GM19468 (cell line): ENCODE results near the gene GALNT9.

Experiments
- ATAC-seq: cut with Tn5 transposase; IDR thresholded peaks from one replicate; pipeline ENCODE4 v1.9.1; 2021; ENCODE audit warnings: mild to moderate bottlenecking, moderate library complexity, moderate number of reproducible peaks; ENCODE audit not compliant: unreplicated experiment; ENCODE audit errors: extremely low read depth

Gene GALNT9

DNA sequence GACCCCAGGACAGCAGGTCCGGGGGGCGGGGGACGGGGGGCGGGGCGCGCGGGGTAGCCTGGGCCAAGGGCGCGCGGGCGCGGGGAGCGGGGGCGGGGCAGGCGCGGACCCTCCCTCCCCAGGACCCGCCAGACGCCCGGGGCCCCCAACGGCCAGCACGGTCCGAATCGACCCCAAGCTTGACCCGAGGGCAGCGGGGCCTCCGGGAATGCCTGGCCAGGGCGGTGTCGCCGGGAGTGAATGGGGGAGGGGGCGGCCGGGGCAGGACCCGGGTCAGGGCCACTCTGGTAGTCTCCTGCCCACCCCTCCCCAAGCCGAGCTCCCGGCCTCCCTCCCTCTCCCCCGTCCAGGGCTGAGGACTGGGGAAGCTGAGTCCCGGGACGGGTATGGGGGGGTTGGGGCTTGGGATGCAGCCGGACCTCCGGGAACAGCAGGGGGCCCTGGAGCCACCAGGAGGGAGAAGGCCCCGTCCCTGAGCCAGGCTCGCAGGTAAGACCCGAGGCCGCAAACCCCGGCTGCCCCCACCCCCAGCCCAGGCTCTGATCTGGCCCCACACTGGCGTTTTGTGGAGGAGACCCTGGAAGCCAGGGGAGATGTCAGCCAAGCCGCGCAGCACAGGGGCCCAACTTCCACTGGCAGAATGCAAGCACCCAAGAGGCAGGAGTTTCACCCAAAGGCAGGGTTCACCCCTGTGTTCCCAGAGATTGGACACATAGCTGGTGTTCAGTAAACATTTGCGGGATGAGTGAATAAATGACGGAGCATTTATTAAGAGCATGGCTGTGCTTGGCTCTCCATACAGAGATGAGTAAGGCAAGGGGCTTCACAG lies 545 bp upstream of the GALNT9 start:
- no peak for ATAC-seq

DNA sequence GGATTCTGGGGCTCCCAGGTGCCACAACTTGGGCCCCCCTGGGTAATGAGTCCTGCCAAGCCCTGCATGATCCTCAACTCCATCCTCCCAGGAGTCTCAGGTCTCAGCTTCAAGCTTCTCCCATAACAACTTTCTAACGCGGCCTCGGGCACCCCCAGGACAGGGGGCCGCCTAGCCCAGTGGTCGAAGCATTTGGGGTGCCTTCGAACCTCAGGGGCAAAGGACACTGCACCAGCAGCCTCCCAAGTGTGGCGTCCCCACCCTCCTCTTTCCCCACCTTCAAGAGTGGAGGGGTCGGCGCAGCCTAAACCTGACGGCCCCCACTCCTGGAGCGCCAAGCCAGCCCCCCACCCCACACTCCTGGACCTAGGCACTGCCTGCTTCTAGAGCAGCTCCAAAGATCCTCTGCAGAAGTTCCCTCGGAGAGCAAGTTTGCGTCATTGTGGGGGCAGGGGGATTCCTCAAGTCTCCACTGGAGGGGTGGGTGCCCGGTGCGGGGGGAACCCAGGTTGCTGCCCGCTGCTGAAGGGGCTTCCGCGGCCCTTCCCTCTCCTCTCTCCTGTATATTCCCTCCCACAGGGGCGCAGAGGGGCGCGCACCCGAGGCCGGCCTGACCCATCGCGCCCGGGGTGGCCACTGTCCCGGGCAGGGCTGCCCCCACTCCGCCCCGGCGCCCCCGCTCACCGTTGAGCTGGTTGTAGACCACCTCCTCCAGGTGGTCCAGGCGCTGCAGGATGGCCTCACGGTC lies 933 bp downstream of the GALNT9 start:
- no peak for ATAC-seq

DNA sequence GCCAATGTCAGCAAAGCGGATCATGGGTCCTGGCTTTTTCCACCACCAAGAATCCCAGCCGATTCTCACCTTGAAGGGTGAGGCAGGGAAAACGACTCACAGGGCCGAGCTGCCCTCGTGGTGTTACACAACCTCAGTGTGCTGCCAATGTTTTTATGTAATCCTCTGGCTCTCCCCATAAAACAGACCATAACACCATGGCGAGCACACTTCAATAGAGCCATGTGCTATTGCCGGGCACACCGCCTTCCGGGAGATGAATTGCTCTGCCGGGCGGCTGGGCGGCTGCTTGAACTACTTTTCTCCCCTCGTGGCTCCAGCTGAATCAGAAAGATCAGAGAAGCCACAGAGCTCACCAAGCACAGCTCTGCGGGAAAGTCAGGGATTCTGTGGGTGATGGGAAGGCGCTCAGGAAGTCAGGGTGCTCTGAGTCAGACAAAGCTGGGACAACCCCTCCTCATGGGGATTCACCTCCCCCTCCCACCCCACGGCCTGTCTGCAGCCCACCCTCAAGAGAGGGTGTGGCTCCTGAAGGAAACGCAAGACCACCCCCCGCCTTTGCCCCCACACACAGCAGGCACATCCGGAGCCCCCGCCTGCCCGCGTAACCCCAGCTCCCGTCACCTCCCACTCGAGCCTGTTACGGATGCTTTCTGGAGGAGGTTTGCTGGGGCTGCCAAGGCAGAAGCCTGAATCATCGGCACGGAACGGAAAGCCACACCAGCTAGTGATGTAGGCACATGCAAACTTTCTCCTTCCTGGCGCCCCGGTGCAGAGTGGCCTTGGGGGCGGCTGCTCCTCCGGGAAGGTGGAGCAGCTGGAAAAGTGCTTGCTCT lies 1.8 kb downstream of the GALNT9 start:
- ATAC-seq = no peak

DNA sequence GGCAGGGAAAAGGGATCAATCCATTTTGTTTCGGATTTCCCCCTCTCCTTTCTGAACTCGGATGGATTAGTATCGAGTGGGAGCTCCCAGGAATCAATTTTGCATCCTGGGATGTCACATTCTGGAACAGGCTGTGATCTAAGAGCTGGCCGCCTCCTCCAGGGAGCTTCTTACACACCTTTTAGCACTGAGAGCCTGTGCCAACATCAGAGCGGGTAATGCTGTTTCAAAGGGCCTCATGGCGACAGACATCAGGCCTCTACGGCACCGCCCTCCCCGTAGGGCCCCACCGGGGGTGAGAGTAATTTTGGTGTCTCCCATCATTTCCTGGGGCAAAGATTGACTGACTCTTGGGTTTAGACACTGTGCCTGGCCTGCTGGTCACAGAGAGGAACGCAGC lies 2.7 kb downstream of the GALNT9 start:
- no peak for ATAC-seq

DNA sequence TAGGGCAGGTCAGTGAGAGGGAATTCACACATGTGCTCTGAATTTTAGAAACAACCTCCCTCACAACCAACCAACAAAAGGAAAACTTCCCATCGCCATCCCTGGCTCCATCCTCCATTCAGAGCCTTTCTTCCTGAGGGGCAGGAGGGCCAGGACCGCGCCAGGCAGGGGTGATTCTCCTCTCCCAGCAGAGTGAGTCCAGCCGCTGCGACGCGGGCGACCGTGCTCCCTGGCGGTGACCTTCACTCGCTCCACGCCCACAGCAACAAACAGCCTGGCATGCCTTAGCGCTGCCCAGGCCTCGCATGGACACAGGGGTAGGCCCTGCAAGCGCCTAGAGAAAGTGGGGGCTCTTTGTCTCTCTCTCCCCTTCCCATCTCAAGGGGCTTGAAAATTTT lies 3.7 kb downstream of the GALNT9 start:
- no peak for ATAC-seq

DNA sequence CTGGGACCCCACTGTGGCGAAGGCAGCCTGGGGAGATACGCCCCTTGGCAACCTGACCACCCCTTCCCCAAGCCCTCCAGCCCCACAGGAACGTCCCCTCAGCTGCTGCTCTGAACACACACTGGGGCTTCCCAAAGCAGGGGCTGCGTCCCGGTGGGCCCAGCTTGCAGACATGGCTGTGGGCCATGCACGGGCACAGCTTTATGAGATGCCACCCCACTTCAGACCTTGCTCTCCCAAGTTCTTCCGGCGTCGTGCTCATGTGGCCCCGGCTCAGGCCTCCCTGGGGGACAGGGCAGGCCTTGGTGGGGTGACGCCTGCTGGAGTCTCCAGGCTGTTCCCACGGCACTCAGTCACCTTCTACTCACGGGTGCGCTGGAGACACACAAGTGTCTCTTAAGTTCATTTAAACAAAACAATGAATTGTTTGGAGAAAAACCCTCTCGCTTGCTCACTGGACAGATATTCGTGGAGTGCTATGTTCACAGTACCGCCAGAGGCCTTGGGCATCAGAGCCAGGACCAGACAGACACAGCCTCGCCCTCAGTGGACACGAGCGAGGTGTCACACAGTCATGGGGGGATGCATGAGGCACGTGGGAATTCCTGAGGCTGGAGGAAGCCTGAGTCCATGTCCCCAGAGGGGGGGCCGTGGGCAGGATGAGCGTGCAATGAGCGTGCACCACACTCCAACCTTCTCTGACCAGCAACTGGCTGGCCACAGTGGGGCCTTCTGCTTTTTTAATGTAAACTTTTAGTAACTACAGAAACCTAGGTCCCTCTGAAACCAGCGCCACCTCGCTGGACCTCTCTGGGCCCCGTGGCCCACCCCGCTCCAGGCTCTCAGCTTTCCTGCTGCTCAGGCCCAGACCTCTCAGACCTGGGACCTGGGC lies 4.3 kb downstream of the GALNT9 start:
- no peak for ATAC-seq

DNA sequence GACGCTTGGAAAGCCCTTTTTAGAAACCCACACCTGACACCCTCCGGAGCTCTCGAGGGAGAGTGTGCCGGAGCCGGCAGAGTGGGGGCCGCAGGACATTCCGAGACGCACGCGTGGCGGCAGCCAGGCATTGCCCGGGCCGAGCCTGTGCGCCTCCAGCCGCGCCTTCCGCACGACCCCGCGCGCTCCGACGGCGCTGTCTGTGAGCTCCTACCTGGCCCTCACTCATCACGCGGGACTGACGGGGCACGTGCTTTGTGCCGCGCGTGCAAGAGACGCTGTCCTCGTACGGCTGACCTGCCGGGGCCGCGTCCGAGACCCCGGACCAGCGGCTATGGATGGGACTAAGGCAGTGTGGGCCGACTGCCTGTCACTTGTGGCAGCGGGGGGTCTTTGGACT lies 5.2 kb downstream of the GALNT9 start:
- ATAC-seq = no peak

DNA sequence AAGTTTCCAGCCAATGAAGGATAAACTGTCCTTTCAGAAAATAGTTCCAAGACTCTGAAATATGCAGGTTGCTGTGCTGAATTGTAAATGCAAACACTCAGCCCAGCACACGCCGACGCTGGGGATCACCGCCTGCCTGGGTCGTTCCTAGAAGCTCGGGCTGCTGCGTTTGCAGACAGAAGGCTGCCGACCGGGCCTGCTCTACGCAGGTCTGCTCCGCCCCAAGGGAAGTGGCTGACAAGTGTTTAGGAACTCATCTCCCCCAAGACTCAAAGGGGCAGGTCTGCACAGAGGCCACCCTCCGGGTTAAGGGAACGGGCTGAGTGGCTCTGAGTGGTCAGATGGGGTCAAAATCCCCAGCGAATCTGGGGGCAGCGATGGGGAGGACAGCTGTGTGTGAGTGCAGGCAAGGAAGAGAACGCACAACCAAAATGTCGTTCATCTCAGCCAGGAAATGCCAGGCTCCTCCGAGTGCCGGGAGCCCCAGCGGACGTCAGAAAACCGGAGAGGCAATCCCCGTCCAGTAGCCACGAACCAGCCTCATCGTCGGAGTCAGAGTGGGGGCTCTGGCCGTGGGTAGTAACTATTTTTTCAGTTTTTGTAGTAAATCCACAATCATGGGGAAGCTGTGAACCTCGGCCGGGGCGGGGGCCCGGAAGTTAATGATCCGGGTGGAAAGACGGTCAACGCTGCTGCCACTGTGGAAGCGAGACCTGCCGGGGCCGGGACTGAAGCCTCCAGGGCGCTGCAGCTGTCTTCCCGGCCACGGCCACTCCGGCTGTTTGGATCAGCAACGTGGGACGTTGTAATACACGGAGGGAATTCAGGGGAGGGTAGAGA lies 6.0 kb downstream of the GALNT9 start:
- ATAC-seq = no peak

DNA sequence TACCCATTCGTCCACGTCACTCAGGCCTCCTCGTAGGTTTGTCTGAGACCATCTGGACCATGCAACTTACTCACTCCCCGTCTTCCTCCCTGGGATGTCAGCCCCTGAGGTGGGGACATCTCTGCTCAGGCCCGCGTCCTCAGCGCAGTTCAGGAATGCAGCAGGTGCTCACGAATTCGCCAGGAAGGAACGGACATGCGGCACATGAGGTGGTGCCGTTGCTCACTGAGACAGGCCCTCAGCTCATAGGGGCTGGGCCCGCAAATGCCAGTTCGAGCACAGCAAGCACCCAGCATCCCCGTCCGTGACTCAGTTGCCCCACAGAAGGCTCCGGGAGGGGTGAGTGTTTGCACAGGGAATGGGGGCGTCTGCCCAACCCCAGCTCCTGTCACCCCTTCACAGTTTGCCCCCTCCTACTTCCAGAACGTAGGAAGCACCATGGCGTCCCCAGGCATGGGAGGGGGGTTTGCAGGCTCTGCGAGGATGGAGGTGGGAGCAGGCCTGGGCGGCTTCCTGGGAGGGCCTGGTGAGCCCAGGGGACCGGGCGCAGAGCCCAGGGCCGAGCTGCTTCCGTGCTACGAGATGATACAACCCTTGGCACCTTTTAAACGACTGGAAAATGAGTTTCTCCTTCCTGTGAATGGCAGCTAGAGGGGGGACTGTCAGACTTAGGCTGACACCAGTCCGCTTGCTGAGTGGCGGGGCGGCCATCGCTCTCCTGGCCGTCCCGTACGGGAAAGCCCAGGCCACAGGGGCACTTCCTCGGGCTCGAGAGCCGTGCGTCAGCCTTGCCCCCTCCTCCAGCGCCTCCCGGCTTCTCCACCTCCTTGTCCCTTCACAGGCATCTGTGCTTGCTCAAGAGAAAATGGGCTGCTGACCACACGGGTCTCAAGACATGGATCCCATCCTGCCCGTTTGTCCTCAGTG lies 6.9 kb downstream of the GALNT9 start:
- no peak for ATAC-seq

DNA sequence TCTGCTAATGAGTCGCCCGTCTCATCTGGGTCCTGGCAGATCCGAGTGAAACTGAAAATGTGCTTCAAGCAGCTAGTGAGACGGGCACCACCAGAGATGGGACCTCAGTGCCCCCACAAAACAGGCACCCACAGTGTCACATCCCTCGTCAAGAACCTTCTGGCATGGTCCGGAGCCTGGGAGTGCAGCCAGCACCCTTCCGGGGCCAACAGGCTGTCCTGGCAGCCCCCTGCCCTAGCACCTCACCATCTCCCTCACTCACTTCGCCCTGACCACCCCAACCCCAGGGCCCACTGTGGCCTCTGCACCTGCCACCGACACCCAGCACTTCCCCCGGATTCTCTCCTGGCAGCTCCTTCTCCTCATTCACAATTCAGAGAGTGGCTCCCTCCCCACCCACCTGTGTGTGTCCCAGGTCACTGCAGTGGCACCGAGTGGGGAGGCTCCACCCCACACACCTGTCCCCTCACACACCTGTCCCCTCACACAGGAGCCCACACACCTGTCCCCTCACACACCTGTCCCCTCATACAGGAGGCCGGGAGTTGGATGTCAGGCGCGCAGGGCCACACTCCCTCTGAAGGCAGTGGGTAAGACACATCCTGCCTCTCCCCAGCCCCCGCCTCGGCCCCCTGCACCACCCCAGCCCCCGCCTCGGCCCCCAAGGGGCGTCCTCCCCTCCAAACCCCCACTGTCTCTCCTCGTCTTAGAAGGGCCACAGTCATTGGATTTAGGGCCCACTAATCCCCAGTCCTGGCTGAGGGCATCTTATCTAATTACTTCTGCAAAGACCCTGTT lies 7.9 kb downstream of the GALNT9 start:
- ATAC-seq = no peak

DNA sequence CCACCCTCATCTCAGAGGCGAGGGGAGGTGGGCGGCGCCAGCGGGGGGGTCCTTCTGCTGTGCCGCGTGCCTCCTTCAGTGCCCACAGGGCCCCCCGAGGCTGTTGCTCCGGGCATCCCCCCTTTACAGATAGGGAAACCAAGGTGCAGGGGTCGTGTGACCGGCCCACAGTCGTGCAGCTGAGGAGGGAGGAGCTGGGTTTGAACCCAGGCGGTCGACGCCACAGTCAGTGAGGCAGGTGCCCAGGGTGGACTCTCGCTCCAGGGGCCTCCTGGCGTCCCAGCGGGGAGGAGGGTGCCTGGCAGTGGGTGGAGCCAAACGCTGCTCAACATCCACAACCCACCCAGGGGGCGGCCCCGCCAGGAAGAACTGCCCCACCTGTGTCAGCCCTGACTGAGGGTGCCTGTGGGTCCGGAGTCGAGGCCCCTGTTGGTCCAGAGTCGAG lies 8.6 kb downstream of the GALNT9 start:
- no peak for ATAC-seq

DNA sequence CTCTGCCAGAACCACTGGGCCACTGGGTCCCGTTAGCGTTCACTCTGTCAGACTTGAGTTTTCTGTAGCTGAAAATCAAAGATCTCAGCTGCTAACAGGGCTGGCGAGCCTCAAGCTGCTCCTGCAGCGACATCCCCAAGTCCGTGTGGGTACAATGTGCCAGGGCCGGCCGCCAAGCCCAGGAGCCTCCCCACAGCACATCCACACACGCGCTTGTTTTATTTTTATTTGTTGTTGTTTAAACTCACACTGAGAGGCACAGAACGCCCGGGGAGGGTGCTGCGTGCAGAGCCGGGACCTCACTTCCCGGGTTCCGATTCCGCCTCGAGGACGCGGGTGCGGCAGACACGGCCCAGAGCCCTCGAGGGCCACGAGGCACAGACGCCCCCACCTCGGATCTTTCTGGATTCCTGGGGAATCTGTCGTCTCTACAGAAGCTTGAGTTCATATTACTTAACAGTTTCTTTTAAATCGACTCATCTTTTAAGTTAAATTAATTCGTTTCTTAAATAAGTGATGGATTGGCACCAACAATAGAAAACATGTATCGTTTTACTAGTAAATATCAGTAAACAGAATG lies 9.3 kb downstream of the GALNT9 start:
- no peak for ATAC-seq

DNA sequence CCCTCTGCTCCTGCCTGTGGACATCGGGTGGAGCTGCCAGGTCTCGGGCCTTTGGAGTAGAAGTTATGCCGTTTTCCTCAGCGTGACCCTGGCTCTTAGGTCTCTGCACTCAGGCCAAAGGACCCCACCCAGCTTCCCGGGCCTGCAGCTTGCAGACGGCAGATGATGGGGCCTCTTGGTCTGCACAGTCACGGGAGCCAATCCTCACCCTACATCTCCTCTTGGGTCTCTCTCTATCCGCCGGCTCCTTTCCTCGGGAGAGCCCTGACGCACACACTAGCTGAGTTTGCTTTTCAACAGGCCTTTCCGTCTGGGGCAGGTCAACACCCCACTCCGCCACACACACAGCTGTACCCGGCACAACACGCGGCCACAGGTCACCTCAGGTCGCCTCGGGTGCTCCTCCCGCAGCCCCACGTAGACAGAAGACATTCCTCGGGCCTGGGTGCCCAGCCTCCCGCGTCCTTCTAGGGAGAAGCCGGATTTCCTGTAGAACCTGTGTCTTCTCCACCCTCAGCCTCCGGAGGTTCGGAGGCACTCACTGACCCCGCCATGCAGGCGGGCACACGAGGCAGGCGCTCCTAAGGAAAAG lies 9.9 kb downstream of the GALNT9 start:
- ATAC-seq = no peak

DNA sequence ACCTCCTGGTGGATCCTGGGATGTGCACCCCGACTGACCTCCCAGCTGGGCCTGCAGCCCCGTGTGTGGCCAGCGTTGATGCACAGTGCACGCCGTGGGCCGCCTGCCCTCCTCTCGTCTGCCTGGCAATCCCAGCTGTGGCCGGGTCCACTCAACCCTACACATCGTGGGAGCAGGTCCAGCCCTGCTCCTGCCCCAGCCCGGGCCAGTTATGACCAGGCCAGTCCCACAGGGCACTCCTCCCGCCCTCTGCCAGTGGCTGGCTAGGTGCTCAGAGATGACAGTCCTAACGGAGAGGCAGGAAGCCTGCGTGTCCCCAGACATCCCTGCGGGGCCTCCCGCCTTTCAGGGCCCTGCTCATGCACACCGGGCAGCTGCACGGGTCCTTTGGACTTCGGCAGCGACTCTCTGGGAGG lies 10.8 kb downstream of the GALNT9 start:
- no peak for ATAC-seq

DNA sequence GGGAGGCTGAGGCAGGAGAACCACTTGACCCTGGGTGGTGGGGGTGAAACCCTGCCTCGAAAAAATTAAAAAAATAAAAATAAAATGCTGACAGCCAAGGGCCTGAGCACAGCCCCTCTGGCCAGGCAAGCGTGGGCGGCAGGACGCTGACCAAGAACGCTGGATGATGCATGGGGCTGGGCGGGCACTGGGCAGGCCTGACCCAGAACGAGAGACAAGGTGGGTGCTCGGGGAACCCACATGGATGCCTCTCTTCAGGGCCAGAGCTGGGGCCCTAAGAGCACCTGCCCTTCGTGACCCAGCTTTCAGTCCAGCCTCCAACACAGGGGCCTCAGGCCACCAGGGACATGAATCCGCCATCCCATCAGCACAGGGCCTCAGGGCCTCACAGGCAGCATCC lies 11.3 kb downstream of the GALNT9 start:
- ATAC-seq = no peak

DNA sequence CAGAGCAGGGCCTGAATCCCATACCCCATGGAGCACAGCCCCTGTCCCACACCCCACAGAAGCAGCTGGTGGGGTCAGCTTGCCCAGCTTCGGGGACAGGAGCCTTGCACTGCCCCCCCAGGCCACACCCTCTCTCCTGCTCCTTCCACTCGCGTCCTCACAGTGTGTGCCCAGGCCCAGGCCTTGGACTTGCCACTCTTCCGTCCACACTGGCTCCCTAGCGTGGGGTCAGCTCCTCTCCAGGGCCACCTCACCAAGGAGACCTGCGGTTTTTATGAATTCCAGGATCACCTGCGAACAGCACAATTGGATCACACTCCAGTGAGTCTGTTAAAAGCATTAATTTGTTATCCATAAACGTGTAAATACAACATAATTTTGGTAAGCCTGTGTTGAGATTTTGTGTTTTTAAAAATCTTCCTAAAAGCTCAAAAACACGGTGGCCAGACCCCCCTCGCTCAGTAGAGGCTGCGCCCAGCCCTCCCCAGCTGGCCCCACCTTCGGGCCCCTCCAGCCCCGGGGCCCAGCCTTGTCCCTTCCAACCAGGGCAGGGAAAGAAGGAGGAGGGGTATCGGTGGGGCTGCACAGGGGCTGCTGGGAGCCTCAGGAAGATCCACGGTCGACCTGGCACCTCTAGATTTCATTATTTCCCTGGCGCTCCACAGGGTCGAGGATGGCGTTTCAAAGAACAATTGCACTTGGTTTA lies 12.0 kb downstream of the GALNT9 start:
- ATAC-seq = no peak
